Dedifferentiated amniotic fluid mesenchymal stem cell (primary cell): Measurements from ENCODE around the gene ARID4B.
"Not testable (repeated sequence)": the region's sequence is repeated elsewhere in the genome, so short reads cannot be mapped to it uniquely, and the experiment has no call there.

ENCODE experiments used
- DNase-seq: peaks from one replicate; pipeline ENCODE4 v3.0.0-alpha.2; 2016; ENCODE audit errors: extremely low spot score

ARID4B gene

DNA sequence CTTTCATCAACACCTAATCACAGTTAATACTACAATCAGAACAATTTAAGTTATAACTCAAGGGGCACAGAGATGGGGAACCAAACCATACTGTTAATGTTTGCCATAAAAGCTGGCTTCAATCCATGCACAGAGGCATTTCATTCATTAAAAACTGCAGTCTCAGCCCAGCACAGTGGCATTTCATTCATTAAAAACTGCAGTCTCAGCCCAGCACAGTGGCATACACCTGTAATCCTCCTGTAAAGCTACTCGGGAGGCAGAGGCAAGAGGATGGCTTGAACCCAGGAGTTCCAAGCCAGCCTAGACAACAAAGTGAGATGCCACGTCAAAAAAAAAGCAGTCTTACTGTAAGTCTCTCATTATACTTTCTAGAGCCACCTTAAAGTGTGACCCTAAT lies 29.2 kb downstream of the ARID4B start:
- DNase-seq, result no peak

DNA sequence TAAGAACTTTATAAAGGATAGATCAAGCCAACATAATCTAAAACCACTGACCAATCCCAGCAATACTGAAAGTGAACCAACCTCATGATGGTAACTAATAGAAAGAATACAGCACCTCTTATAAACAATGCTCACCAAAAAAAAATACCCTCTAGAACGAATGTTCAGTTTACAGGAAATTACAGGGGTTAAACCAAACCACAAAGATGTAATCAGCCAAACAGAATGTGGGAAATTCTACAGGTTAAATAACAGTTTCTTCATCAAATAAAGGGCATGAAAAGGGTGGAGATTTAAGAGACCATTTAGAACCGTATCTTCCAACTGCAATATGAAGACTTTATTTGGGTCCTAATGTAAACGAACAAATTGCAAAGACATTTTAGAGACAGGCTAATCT lies 30.4 kb downstream of the ARID4B start:
- DNase-seq, result no peak

DNA sequence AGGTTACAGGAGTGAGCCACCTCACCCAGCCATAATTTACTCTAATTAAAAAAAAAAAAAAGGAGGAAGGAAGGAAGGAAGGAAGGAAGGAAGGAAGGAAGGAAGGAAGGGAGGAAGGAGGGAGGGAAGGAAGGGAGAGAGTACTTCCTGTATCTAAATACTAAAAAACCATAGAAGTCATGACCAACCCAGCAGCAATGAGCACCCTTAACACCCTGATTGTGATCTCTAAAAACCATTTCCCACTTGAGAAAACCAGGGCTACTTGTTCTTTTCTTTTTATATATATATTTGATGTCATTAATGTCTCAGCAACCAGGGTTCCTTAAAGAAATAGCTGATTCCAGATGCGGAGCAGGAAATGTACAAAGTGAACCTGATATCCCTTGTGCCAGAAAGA lies 31.2 kb downstream of the ARID4B start:
- DNase-seq, result no peak

DNA sequence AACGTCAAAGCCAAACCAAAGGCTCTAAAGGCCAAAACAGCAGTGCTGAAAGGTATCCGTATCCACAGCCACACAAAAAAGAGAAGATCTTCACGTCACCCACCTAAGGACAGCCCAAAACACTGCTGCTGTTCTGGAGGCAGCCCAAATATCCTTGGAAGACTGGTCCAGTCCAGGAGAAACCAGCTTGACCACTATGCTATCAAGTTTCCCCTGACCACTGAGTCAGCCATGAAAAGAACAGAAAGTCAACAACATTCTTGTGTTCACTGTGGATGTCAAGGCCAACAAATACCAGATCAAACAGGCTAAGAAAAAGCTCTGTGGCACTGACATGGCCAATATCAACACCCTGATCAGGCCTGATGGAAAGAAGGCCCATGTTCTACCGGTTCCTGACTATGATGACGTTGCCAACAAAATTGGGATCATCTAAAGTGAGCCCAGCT lies 32.1 kb downstream of the ARID4B start:
- DNase-seq, result no peak

DNA sequence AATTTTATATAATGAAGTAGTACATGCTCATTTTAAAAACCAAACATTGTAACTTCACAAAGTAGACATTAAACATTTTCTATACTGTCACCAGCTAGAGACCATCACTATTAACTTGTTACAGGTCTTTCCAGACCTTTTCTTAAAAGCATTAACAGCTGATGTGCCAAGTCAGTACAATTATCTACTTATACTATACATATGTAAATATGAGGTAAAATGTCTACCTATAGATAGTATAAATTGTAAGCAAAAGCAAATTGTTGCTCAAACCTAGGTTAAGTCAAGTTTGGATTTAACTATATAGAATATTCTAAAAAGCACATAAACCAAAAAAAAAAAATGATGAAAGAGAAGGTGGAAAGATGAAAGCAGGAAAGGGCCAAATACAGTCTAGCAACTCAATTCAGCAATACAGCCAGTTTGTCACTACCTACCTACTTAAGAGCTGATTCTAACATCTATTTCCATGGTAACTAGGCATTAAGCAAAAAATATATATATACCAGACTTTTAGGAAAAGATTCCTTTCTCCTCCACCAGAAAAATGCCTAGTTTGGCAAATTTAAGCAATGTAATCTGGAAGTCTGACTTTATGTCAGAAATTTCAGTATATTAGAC lies 34.5 kb downstream of the ARID4B start:
- DNase-seq, result no peak

DNA sequence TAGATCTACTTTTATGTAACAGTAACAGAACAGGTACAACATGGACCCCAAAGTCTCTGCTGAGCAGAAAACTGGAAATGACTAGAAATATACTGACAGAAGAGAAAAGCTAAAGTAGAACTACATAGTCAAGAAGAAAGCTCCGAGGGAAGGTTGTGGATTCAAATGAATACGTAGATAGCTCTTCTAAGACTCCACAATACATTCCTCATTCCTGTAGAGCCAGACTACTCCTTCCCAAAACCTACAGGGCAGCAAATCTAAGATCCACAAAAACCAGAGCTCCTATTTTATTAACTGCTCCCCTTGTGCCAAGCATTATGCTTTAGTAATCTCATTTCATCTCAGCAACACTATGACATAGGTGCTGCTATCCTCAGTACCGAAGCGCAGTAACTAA lies 35.2 kb downstream of the ARID4B start:
- no peak for DNase-seq

DNA sequence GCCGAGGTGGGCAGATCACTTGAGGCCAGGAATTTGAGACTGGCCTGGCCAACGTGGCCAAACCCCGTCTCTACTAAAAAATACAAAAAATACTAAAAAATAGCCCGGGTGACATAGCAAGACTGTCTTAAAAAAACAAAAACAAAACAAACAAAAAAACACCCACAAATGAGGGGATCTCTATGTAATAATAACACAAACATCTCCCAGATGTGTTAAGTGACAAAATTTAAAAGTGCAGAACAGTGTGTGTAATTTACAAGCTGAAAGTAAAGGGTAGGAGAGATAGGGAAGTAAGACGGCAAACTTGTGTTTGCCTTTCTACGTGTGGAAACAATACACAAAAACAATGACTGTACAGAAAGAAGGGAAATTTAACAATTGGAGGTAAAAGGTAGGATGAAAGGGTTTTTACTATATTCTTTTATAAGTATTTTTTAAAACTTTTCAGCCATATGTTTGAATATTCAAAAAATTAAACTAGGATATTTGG lies 36.3 kb downstream of the ARID4B start:
- DNase-seq, result no peak

DNA sequence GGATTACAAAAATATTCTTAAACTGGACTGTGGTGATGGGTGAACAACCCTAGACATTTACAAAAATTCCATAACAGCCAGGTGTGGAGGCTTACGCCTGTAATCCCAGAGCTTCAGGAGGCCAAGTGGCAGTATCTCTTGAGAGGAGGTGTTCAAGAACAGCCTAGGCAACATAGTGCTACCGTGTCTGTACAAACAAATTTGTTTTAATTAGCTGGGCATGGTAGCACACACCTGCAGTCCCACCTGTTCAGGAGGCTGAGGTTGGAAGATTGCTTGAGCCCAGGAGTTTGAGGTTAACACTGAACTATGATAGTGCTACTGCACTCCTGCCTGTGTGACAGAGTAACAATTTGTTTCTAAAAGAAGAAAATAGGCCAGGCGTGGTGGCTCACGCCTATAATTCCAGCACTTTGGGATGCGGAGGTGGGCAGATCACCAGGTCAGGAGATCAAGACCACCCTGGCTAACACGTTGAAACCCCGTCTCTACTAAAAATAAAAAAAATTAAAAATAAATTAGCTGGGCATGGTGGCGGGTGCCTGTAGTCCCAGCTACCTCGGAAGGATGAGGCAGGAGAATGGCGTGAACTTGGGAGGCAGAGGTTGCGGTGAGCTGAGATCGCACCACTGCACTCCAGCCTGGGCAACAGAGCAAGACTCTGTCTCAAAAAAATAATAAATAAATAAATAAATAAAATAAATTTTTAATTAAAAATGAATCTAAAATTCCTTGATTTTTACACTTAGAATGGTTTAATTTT lies 37.1 kb downstream of the ARID4B start:
- no peak for DNase-seq

DNA sequence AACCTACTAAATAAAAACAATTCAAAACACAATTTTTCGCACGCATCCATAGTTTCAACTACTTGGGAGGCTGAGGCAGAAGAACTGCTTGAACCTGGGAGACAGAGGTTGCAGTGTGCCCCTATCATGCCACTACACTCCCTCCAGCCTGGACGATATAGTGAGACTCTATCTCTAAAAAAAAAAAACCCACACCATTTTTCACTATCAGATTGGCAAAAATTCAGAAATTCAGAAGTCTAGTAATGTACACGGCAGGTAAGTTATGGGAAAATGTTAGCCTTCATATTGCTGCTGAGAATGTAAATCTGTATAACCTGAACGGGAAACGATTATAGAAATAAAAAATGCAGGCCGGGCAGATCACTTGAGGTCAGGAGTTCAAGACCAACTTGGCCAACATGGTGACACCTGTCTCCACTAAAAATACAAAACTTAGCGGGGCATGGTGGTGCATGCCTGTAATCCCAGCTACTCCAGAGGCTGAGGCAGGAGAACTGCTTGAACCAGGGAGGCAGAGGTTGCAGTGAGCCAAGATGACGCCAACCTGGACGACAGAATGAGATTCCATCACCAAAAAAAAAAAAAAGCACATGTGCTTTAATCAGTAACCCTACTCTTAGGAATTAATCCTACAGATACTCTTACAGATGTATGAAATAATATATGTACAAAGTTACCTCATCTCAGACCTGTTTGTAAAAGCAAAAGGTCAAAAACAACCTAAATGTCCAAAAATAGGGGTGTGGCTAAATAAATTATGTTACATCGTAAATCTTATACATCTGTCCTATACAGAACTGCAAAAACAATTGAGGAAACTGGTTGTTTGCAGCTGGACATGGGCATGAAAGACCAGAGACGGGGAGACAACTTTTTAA lies 37.9 kb downstream of the ARID4B start:
- no peak for DNase-seq

DNA sequence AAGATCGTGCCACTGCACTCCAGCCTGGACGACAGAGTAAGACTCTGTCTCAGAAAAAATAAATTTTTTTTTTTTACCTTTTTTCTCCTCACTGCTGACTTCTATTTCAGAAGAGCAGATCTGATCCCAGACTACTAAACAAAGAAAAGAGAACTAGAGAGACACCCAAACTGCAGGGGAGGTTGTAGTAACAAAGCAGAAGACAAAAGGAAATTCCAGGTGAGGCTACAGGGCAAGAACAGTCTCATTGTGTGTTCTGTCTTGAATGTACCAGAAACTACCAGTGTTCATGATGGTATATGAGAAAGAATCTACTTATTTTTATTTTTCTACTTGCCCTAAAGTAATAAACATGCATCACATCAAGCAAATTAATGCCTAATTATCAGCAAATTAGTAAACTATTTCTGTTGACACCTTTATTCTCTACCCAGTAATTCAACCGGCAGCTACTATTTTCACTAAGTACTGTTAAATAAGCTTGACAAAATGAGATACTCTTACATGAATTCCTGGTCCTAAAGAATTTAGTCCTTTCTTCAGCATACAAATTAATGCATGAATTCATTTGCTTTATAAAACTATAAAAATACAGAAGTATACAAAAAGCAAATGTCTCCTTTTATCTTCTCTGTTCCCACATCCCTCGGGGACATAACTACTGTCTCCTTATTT lies 40.6 kb downstream of the ARID4B start:
- no peak for DNase-seq

DNA sequence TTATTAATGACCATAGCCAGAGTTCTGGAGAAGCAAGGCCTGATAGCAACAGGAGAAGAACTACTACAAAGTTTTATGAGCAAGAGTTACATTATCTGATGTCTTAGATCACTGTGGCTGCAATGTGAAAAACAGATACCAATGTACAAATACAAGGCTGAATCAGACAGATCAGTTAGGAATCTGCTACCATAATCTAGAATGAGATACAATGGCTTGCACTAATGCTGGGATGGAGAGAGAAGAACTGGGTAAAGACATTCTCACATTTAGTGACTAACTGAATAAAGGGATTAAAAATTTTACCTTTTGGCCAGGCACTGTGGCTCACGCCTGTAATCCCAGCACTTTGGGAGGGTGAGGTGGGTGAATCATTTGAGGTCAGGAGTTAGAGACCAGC lies 41.3 kb downstream of the ARID4B start:
- no peak for DNase-seq

DNA sequence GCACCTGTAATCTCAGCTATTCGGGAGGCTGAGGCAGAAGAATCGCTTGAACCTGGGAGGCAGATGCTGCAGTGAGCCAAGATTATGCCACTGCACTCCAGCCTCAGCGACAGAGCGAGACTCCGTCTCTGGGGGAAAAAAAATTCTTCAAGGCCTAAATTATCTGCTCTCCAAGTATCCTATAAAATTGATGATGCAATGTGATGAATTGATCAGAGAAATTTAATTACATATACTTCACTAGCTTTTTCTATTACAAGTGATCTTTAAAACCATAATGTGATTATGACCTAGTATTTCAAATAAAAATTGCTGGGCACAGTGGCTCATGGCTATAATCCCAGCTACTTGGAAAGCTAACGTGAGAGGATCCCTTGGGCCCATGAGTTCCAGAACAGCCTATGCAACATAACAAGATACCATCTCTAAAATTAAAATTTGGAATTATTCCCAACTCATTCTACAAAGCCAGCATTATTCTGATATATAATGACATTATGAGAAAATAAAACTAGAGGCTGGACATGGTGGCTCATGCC lies 43.7 kb downstream of the ARID4B start:
- no peak for DNase-seq

DNA sequence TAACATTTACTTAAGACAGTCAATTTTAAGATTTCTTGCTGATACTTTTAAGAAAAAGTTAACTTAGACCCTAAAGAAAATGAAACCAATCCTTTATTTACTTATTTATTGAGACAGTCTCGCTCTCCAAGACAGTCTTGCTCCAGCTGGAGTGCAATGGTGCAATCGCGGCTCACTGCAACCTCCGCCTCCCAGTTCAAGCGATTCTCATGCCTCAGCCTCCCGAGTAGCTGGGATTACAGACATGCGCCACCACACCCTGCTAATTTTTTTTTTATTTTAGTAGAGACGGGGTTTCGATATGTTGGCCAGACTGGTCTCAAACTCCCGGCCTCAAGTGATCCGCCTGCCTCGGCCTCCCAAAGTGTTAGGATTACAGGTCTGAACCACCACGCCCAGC lies 44.3 kb downstream of the ARID4B start:
- not testable (repeated sequence) for DNase-seq

DNA sequence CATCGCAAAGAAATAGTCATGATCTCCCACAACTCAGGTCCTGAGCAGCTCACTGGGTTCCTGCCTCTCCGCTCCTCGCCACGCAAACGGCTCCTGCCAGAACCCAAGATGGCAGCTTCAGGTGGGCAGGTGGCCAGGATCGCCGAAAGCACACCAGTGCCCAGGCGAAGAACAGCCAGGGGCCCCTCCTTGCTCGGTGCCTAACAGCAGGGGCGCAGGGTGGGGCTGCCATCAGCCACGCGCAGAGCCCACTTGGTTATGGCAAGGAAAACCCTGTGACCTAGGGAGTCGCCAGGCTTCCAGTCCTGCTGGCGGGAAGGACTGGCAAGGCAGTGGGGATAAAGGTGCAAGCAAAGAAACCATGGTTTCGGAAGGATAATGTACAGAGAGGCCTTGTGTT lies 47.5 kb downstream of the ARID4B start:
- DNase-seq, result no peak

DNA sequence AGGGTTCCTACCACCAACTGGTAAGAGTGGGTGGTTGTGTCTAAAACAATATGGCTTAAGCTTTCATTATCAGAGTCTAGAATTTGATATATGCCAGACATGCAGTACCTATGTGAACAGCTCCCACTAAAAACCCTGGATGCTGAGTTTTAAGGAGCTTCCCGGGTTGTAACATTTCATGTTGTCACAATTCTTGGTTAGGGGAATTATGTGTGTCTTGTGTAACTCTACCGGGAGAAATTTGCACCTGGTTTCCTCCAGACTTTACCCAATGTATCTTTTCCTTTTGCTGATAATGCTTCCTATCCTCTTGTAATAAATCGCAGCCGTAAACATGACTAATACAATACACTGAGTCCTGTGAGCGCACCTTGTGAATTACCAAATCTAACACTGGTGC lies 48.3 kb downstream of the ARID4B start:
- DNase-seq, result no peak

DNA sequence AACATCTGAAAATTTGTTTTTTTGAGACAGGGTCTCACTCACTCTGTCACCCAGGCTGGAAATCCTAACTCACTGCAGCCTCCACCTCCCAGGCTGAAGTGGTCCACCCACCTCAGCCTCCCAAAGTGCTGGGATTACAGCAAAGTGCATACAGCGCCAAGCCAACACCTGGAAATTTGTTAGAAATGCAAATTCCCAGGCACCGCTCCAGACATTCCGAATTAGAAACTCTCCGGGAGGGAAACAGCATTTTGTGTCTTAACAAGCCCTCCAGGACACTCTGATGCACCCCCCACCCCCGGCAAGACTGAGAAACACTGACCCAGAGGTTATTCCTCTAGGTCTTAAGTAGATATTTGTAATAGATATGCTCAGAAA lies 49.1 kb downstream of the ARID4B start:
- DNase-seq, result no peak

DNA sequence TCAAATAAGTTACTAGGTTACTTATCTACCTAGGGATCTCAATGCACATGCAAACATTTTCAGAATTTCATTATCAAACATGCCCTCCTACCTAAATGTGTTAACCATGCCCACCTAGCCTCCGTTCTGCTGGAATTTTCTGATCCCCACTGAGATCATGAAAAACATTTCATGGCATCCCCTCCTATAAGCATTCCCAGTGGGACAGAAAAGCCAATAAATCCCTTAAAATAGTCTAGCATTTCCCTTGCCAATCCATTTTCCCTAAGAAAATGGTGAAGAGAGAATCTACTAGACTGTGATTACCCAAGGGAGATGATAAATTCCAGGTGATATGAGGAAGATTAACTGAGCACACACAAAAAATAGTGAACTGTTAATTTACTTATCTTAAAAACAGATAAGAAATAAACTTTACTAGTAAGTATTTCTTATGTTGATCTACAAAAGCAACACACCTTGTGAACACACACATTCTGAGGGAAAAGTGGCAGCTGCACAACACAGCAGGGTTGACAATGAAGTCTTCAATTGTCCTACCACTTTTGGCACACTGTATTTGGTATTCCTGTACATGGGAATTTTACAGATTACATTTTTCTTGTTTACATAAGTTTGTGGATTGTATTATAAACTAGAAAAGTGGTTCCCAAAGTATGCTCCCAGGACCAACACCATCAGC lies 49.6 kb downstream of the ARID4B start:
- no peak for DNase-seq

DNA sequence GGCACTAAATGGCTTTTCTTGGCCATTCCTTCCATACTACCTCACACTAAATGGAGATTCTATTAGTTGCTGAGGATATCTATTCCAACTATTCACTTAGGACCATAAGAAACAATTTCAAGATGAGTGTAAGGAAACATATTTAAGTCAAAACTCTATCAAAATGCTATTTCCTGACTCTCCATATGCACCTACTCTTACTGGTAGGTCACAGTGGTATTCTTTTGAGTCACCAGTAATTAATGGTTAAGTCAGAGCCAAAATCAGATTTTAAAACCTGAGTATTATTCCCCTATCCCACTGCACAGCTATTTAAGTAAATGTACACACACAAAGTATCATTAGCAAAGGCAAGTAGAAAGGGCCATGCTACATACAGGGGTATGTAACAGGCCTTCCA lies 50.3 kb downstream of the ARID4B start:
- DNase-seq, result no peak

DNA sequence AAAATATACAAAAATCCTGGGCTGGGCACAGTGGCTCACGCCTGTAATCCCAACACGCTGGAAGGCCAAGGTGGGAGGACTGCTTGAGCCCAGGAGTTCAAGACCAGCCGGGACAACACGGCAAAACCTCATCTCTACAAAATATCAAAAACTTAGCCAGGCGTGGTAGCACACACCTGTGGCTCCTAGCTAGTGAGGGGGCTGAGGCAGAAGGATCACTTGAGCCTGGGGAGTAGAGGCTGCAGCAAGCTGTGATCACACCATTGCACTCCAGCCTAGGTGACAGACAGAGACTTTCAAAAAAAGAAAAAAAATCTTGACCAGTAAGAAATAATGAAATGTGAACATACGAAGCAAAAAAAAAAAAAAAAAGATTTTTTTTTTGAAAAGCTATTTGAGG lies 52.1 kb downstream of the ARID4B start:
- no peak for DNase-seq

DNA sequence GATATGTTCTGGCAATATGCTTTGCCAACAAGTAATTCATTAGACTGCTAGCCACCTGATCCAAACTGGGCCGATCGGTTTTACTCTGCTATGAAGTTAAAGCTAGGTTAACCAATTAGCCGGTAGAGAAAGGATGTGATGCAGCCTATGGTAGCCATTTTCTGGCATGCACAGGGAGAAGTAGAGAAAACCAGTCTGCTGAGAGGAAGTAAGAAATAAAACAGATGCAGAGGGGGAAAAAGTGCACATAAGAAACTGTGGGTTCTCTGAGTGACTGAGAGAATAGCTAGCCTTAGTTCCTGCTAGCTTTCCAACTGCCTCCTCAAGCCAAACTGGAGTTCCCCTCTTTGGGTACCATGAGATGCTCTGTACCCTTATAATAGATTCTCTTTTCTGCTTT lies 52.8 kb downstream of the ARID4B start:
- DNase-seq, result no peak

DNA sequence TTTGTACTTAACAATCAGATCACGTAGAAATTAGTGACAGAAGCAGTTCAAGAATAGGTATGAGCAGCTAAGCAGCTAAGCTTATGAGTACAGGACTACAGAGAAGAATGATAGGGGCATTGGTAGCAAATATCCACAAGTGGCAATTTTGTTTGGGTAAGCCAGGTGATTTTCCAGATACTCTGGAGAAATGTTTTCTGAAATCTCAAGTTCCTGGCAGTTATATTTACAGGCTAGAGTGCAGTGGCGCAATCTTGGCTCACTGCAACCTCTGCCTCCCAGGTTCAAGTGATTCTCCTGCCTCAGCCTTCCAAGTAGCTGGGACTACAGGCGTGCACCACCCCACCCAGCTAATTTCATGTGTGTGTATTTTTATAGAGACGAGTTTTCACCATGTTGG lies 55.1 kb downstream of the ARID4B start:
- DNase-seq, result no peak
